Neural cell (in vitro differentiated cells): Measurements from ENCODE around the gene PAMR1.
A peak's percentile ranks its signal among the peaks of the same experiment; 100 is the strongest.

Experiments
- CTCF ChIP-seq: fragments of 450-650 bp; IDR thresholded peaks from 2 replicates; pipeline ENCODE4 v1.5.1; 2014; ENCODE audit warnings: antibody characterized with exemption, mild to moderate bottlenecking, moderate library complexity; ENCODE audit not compliant: poor library complexity, severe bottlenecking
- RAD21 ChIP-seq: fragments of 450-650 bp; conservative IDR thresholded peaks from 2 replicates; pipeline ENCODE4 v1.6.1; 2014; ENCODE audit warnings: antibody characterized with exemption, mild to moderate bottlenecking, moderate library complexity

DNA sequence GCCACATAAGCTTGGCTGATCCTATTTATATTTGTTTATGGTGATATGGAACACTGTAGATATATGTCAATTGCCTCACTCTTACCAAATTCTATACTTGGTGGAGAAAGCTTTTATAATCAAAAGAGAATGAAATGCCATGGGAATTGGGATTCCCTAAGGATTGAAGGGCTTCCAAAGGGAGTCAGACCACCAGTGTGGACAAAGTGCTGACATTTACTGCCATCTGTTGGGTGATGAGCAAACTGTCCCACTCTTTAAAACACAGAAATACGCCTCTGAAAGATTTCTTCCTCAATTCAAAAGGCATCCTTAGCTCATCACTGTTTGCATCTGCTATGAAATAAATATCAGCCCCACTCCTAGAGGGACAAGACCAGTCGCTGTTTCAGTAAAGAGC, 113.1 kb downstream of the PAMR1 start:
- TF ChIP-seq CTCF (peak; percentile 73), RAD21 (peak; percentile 76)
